Effector memory CD8-positive, alpha-beta T cell (primary cell): ENCODE results near the gene DQX1.
"Not testable (repeated sequence)": the region's sequence is repeated elsewhere in the genome, so short reads cannot be mapped to it uniquely, and the experiment has no call there.

Source experiments
- ATAC-seq: fragments of 150-1000 bp; cut with Tn5 transposase; replicated peaks from 2 replicates; pipeline ENCODE4 v1.10.0; 2021; ENCODE audit warnings: mild to moderate bottlenecking, moderate library complexity
- DNase-seq, 3 experiments: peaks; one replicate each; pipeline ENCODE4 v3.0.0; 2021
- H3K27ac Mint-ChIP-seq, 2 donors: one replicate each; pipeline ENCODE4 v1.8.0; 2022; ENCODE audit warnings: mild to moderate bottlenecking in 2 of 2, mixed read lengths in 2 of 2, moderate library complexity in 2 of 2
- H3K27me3 Mint-ChIP-seq, 2 donors: one replicate each; pipeline ENCODE4 v1.8.0; 2022; ENCODE audit warnings: mixed read lengths in 2 of 2
- H3K36me3 Mint-ChIP-seq: one replicate; pipeline ENCODE4 v1.8.0; 2022; ENCODE audit warnings: mild to moderate bottlenecking, moderate library complexity, mixed read lengths; ENCODE audit not compliant: insufficient read depth
- H3K4me1 Mint-ChIP-seq, 2 donors: one replicate each; pipeline ENCODE4 v1.8.0; 2022; ENCODE audit warnings: low read depth in 2 of 2, mixed read lengths in 2 of 2
- H3K4me3 Mint-ChIP-seq, 2 donors: one replicate each; pipeline ENCODE4 v1.8.0; 2022; ENCODE audit warnings: mild to moderate bottlenecking in 2 of 2, mixed read lengths in 2 of 2, moderate library complexity in 2 of 2
- H3K9me3 Mint-ChIP-seq, 2 donors: one replicate each; pipeline ENCODE4 v1.8.0; 2022; ENCODE audit warnings: mixed read lengths in 2 of 2
- total RNA-seq, 9 experiments: gene quantifications; one replicate each; lab custom pipeline; 2026; lab: John Stamatoyannopoulos, UW

DQX1 gene
- 0 to 0.69 (median 0.39) reads per million in 9 experiments for total RNA-seq

- Mint-ChIP-seq H3K4me3 (no peak within 1 kb of the TSS), H3K4me1 (peaks cover 16 to 28% of the 10 kb centered on the region in 2 donors), H3K27ac (no peak within 1 kb of the TSS), H3K9me3 (no peaks in the 10 kb centered on the region), H3K36me3 (peaks cover 42% of the 10 kb centered on the region), H3K27me3 (peaks cover 3 to 5% of the 10 kb centered on the region in 2 donors)
- no peak for ATAC-seq
- DNase-seq, result no peak
Observed at GRCh38 chr2:74525717-74526648, at the start of gene DQX1. TSS of gene DQX1 (minus strand) at chr2:74526231. CDS start at chr2:74525729, 502 bp downstream.

- ATAC-seq (no peak), DNase-seq (no peak)
- no peak overlapping the region for H3K27ac Mint-ChIP-seq
- peaks cover 0 to 17% of the 10 kb centered on the region in 2 donors for H3K27me3 Mint-ChIP-seq
- peaks cover 9 to 13% of the 10 kb centered on the region in 2 donors for H3K4me1 Mint-ChIP-seq
- H3K36me3 Mint-ChIP-seq, result no peaks in the 10 kb centered on the region
- H3K4me3 Mint-ChIP-seq, result no peak overlapping the region
- no peaks in the 10 kb centered on the region for H3K9me3 Mint-ChIP-seq
Observed at GRCh38 chr2:74575320-74575719, 49.3 kb upstream of the DQX1 start.

- DNase-seq (no peak), ATAC-seq (peak; percentile 61)
- Mint-ChIP-seq H3K4me1 (peaks cover 9 to 13% of the 10 kb centered on the region in 2 donors), H3K4me3 (peak overlapping the region; percentile 35 to 61), H3K9me3 (no peaks in the 10 kb centered on the region), H3K36me3 (no peaks in the 10 kb centered on the region), H3K27ac (peak overlapping the region; percentile 47 to 83), H3K27me3 (peaks cover 0 to 11% of the 10 kb centered on the region in 2 donors)
Observed at GRCh38 chr2:74573747-74574562, 47.9 kb upstream of the DQX1 start.

GRCh38 chr2:74572178-74572925 is 46.3 kb upstream of the DQX1 start:
- H3K4me3 Mint-ChIP-seq, result no peak overlapping the region
- no peaks in the 10 kb centered on the region for H3K36me3 Mint-ChIP-seq
- peaks cover 10 to 21% of the 10 kb centered on the region in 2 donors for H3K27me3 Mint-ChIP-seq
- no peak overlapping the region for H3K27ac Mint-ChIP-seq
- no peak for ATAC-seq
- H3K4me1 Mint-ChIP-seq, result peaks cover 9 to 13% of the 10 kb centered on the region in 2 donors
- no peak for DNase-seq
- no peaks in the 10 kb centered on the region for H3K9me3 Mint-ChIP-seq

GRCh38 chr2:74571058-74571457 is 45.0 kb upstream of the DQX1 start:
- no peak overlapping the region for H3K4me3 Mint-ChIP-seq
- peaks cover 9 to 13% of the 10 kb centered on the region in 2 donors for H3K4me1 Mint-ChIP-seq
- no peaks in the 10 kb centered on the region for H3K36me3 Mint-ChIP-seq
- ATAC-seq, result no peak
- no peak overlapping the region for H3K27ac Mint-ChIP-seq
- H3K9me3 Mint-ChIP-seq, result no peaks in the 10 kb centered on the region
- H3K27me3 Mint-ChIP-seq, result peaks cover 11 to 14% of the 10 kb centered on the region in 2 donors
- DNase-seq, result no peak

GRCh38 chr2:74569686-74570085 is 43.7 kb upstream of the DQX1 start:
- Mint-ChIP-seq H3K4me1 (peaks cover 8 to 12% of the 10 kb centered on the region in 2 donors), H3K27ac (no peak overlapping the region), H3K4me3 (no peak overlapping the region), H3K27me3 (peaks cover 17 to 20% of the 10 kb centered on the region in 2 donors), H3K36me3 (no peaks in the 10 kb centered on the region), H3K9me3 (no peaks in the 10 kb centered on the region)
- DNase-seq (no peak), ATAC-seq (no peak)

GRCh38 chr2:74567881-74568280 is 41.9 kb upstream of the DQX1 start:
- H3K9me3 Mint-ChIP-seq, result no peaks in the 10 kb centered on the region
- no peaks in the 10 kb centered on the region for H3K36me3 Mint-ChIP-seq
- DNase-seq (no peak), ATAC-seq (no peak)
- H3K4me3 Mint-ChIP-seq, result no peak overlapping the region
- no peak overlapping the region for H3K27ac Mint-ChIP-seq
- peaks cover 28 to 32% of the 10 kb centered on the region in 2 donors for H3K27me3 Mint-ChIP-seq
- no peaks in the 10 kb centered on the region for H3K4me1 Mint-ChIP-seq

- ATAC-seq (no peak), DNase-seq (no peak)
- Mint-ChIP-seq H3K27me3 (peaks cover 38 to 44% of the 10 kb centered on the region in 2 donors), H3K4me3 (no peak overlapping the region), H3K36me3 (no peaks in the 10 kb centered on the region), H3K27ac (no peak overlapping the region), H3K9me3 (no peaks in the 10 kb centered on the region), H3K4me1 (no peaks in the 10 kb centered on the region)
Observed at GRCh38 chr2:74566754-74567085, 40.7 kb upstream of the DQX1 start.

GRCh38 chr2:74566076-74566753 is 40.2 kb upstream of the DQX1 start:
- no peak overlapping the region for H3K27ac Mint-ChIP-seq
- no peaks in the 10 kb centered on the region for H3K4me1 Mint-ChIP-seq
- no peaks in the 10 kb centered on the region for H3K9me3 Mint-ChIP-seq
- DNase-seq (no peak), ATAC-seq (no peak)
- H3K4me3 Mint-ChIP-seq, result no peak overlapping the region
- no peaks in the 10 kb centered on the region for H3K36me3 Mint-ChIP-seq
- peaks cover 40 to 49% of the 10 kb centered on the region in 2 donors for H3K27me3 Mint-ChIP-seq

GRCh38 chr2:74564222-74564621 is 38.2 kb upstream of the DQX1 start:
- no peak overlapping the region for H3K27ac Mint-ChIP-seq
- H3K4me1 Mint-ChIP-seq, result peaks cover 6 to 8% of the 10 kb centered on the region in 2 donors
- ATAC-seq (no peak), DNase-seq (no peak)
- no peaks in the 10 kb centered on the region for H3K36me3 Mint-ChIP-seq
- H3K9me3 Mint-ChIP-seq, result no peaks in the 10 kb centered on the region
- H3K4me3 Mint-ChIP-seq, result no peak overlapping the region
- H3K27me3 Mint-ChIP-seq, result peaks cover 40 to 63% of the 10 kb centered on the region in 2 donors

GRCh38 chr2:74562126-74562775 is 36.2 kb upstream of the DQX1 start:
- Mint-ChIP-seq H3K27ac (no peak overlapping the region), H3K4me3 (no peak overlapping the region), H3K36me3 (no peaks in the 10 kb centered on the region), H3K4me1 (peaks cover 6 to 8% of the 10 kb centered on the region in 2 donors), H3K27me3 (peaks cover 30 to 53% of the 10 kb centered on the region in 2 donors), H3K9me3 (no peaks in the 10 kb centered on the region)
- no peak for ATAC-seq
- DNase-seq, result no peak

GRCh38 chr2:74561022-74561421 is 35.0 kb upstream of the DQX1 start:
- H3K4me1 Mint-ChIP-seq, H3K4me3 Mint-ChIP-seq, H3K9me3 Mint-ChIP-seq, H3K36me3 Mint-ChIP-seq, DNase-seq, H3K27ac Mint-ChIP-seq, ATAC-seq: not testable (repeated sequence)
- H3K27me3 Mint-ChIP-seq, result peaks cover 26 to 53% of the 10 kb centered on the region in 2 donors
